GM12878 (cell line): ENCODE measurements around the gene CTSC. TPM values are rescaled to one million over a fixed set of nuclear protein-coding genes. Genes with fewer than 3 reads are reported as not detected.
A peak's percentile ranks its signal among the peaks of the same experiment; 100 is the strongest.

Experiments
- ATAC-seq: fragments of 200-7000 bp; cut with Tn5 transposase; 3 replicates; pipeline ENCODE4 v1.9.1; 2020; ENCODE audit warnings: mild to moderate bottlenecking, moderate library complexity
- BruUV-seq: library from RNA; stranded (reverse); fragments of 400-500 nt; replicated peaks from 2 replicates; lab custom pipeline; 2021; lab: Mats Ljungman, UMichigan
- CTCF ChIA-PET: fragments of 300-600 bp; sonication (Branson Sonifier 250); formaldehyde crosslinking; extraction: SDS; loops from one replicate; lab custom pipeline; 2021; ENCODE audit warnings: inconsistent platforms; lab: Yijun Ruan, JAX
- POLR2A ChIA-PET: fragments of 350-600 bp; formaldehyde crosslinking; extraction: SDS; loops from one replicate; lab custom pipeline; 2021; ENCODE audit warnings: inconsistent platforms; lab: Charles Lee
- RAD21 ChIA-PET: fragments of 300-600 bp; sonication (Branson Sonifier 250); formaldehyde crosslinking; loops from one replicate; lab custom pipeline; 2023; ENCODE audit warnings: antibody characterized with exemption; ENCODE audit not compliant: unreplicated experiment; lab: Charles Lee
- SMC1A ChIA-PET: fragments of 300-600 bp; sonication (Branson Sonifier 250); formaldehyde crosslinking; loops from one replicate; lab custom pipeline; 2023; ENCODE audit not compliant: unreplicated experiment, uncharacterized antibody; lab: Charles Lee
- DNase-seq: peaks from one replicate; pipeline ENCODE4 v3.0.0-alpha.2; 2011; ENCODE audit warnings: low read depth, low spot score
- FAIRE-seq: peaks from 3 replicates; lab custom pipeline; 2011; peaks lifted over from hg19 to GRCh38; lab: Jason Lieb, UNC
- H2AFZ ChIP-seq: 2 replicates; pipeline ENCODE4 v1.6.0; 2011; ENCODE audit warnings: low read depth, low read length, control low read depth; ENCODE audit not compliant: control insufficient read depth
- H3K27ac ChIP-seq: 2 replicates; pipeline ENCODE4 v1.5.1; 2011; ENCODE audit warnings: control low read depth; ENCODE audit not compliant: control insufficient read depth, insufficient read depth
- H3K27me3 ChIP-seq, 2 experiments: replicated peaks in 1 of 2; 2 replicates each; pipeline versions ENCODE4 v1.6.0 to v1.6.1; 2011; ENCODE audit warnings: low read length in 1 of 2; ENCODE audit not compliant: control insufficient read depth in 2 of 2, insufficient read depth in 2 of 2
- H3K36me3 ChIP-seq, 2 experiments: 2 replicates each; pipeline ENCODE4 v1.5.1; 2011; ENCODE audit warnings: low read length in 1 of 2; ENCODE audit not compliant: control insufficient read depth in 2 of 2, insufficient read depth in 2 of 2
- H3K4me1 ChIP-seq: 2 replicates; pipeline ENCODE4 v1.6.1; 2011; ENCODE audit warnings: mild to moderate bottlenecking, low read length, moderate library complexity, mixed read lengths; ENCODE audit not compliant: control insufficient read depth, insufficient read depth
- H3K4me2 ChIP-seq: 2 replicates; pipeline ENCODE4 v1.6.0; 2011; ENCODE audit warnings: control low read depth; ENCODE audit not compliant: control insufficient read depth, insufficient read depth
- H3K4me3 ChIP-seq: fragments of 200-600 bp; sonication (generic); 2 replicates; pipeline ENCODE4 v1.5.1; 2016
- H3K79me2 ChIP-seq: 2 replicates; pipeline ENCODE4 v1.6.0; 2011; ENCODE audit warnings: low read length; ENCODE audit not compliant: control insufficient read depth, insufficient read depth
- H3K9ac ChIP-seq: 2 replicates; pipeline ENCODE4 v1.8.0; 2011; ENCODE audit warnings: low read length, control low read depth, mixed read lengths; ENCODE audit not compliant: control insufficient read depth, insufficient read depth
- H3K9me3 ChIP-seq: replicated peaks from 3 replicates; pipeline ENCODE4 v1.5.1; 2011; ENCODE audit warnings: mild to moderate bottlenecking, low read length; ENCODE audit not compliant: control insufficient read depth, insufficient read depth
- H4K20me1 ChIP-seq: 2 replicates; pipeline ENCODE4 v1.6.0; 2011; ENCODE audit not compliant: control insufficient read depth, insufficient read depth
- CBFB ChIP-seq: IDR thresholded peaks from 2 replicates; pipeline ENCODE4 v1.6.1; 2016; ENCODE audit warnings: antibody characterized with exemption, low read depth
- FOS ChIP-seq: IDR thresholded peaks from 3 replicates; pipeline ENCODE4 v1.6.1; 2011; ENCODE audit warnings: borderline replicate concordance; ENCODE audit not compliant: insufficient read length; ENCODE audit errors: extremely low read depth
- FOXK2 ChIP-seq: fragments of 450-650 bp; IDR thresholded peaks from 2 replicates; pipeline ENCODE4 v1.6.1; 2017; ENCODE audit warnings: mild to moderate bottlenecking, moderate library complexity
- GATAD2B ChIP-seq: fragments of 450-650 bp; conservative IDR thresholded peaks from 2 replicates; pipeline ENCODE4 v1.6.1; 2017; ENCODE audit warnings: low read depth, mild to moderate bottlenecking, moderate library complexity
- IRF4 ChIP-seq: IDR thresholded peaks from 2 replicates; pipeline ENCODE4 v1.6.1; 2011; ENCODE audit warnings: low read depth, low read length
- JUNB ChIP-seq: IDR thresholded peaks from 2 replicates; pipeline ENCODE4 v1.6.1; 2016; ENCODE audit warnings: antibody characterized with exemption, mild to moderate bottlenecking
- LARP7 ChIP-seq: fragments of 450-650 bp; IDR thresholded peaks from 2 replicates; pipeline ENCODE4 v1.6.1; 2017; ENCODE audit warnings: mild to moderate bottlenecking
- MTA3 ChIP-seq: IDR thresholded peaks from 2 replicates; pipeline ENCODE4 v1.6.1; 2012; ENCODE audit warnings: low read length, inconsistent platforms, borderline replicate concordance
- NRF1 ChIP-seq: conservative IDR thresholded peaks from 2 replicates; pipeline ENCODE4 v1.6.1; 2011; ENCODE audit warnings: mild to moderate bottlenecking, low read depth, low read length, improper control_type of control experiment
- POU2F2 ChIP-seq: IDR thresholded peaks from 3 replicates; pipeline ENCODE4 v1.6.1; 2011; ENCODE audit warnings: low read depth, mild to moderate bottlenecking, low read length, borderline replicate concordance
- SMAD5 ChIP-seq: IDR thresholded peaks from 2 replicates; pipeline ENCODE4 v1.6.1; 2016; ENCODE audit warnings: antibody characterized with exemption, low read depth
- STAT1 ChIP-seq: fragments of 450-650 bp; conservative IDR thresholded peaks from 2 replicates; pipeline ENCODE4 v1.6.1; 2014; ENCODE audit warnings: antibody characterized with exemption, mild to moderate bottlenecking
- TCF7 ChIP-seq: IDR thresholded peaks from 2 replicates; pipeline ENCODE4 v1.6.1; 2014; ENCODE audit warnings: antibody characterized with exemption, borderline replicate concordance
- WGBS: methylation state at CpG from one replicate; pipeline ENCODE4 v1.1.6; 2016; ENCODE audit warnings: low lambda C conversion rate; ENCODE audit not compliant: insufficient replicate concordance, insufficient coverage; ENCODE audit errors: missing lambda C conversion rate; 5-methylcytosine and 5-hydroxymethylcytosine counted together
- in situ Hi-C: fragments of 300-500 bp; cut with MboI; formaldehyde crosslinking; loops from 9 replicates; pipeline ENCODE4 v1.14.3; 2018; ENCODE audit warnings: mixed read lengths
- intact Hi-C: fragments of 100-400 bp; cut with micrococcal nuclease; formaldehyde crosslinking; loops from one replicate; pipeline ENCODE4 v1.14.2; 2022; ENCODE audit not compliant: unreplicated experiment
- polyA plus RNA-seq, 11 experiments: library from polyadenylated mRNA; depleted of rRNA in 4 of 11; unstranded in 6 of 11; stranded (reverse) in 5 of 11; fragments of >200 nt; fragmentation: Nextera tagmentation in 4 of 11; fragmentation: Illumina TruSeq in 1 of 11; extraction: Ambion mirVana in 4 of 11; extraction: Trizol in 1 of 11; gene quantifications; 1 replicate in 1 of 11; 2 replicates in 10 of 11; pipeline versions ENCODE4 v1.2.1 to v1.2.3, GENCODE V29; 2011 to 2016; ENCODE audit warnings: inconsistent platforms in 2 of 11, missing spikeins in 2 of 11, low read depth in 1 of 11
- total RNA-seq, 4 experiments: library from RNA; depleted of rRNA in 3 of 4; stranded (reverse); fragments of >200 nt in 3 of 4; fragmentation: Illumina TruSeq in 1 of 4; extraction: Trizol in 1 of 4; gene quantifications; 2 replicates each; pipeline versions ENCODE4 v1.2.1 to v1.2.3, GENCODE V29; 2013 to 2021
- TF ChIP-seq, protein P1 (sequence below): IDR thresholded peaks from 2 replicates; pipeline ENCODE4 v1.6.1; 2011; ENCODE audit warnings: borderline replicate concordance, low read depth, mild to moderate bottlenecking, moderate library complexity, low read length; ENCODE audit not compliant: insufficient read depth, poor library complexity, severe bottlenecking
- TF ChIP-seq, protein P2 (sequence below): fragments of 450-650 bp; IDR thresholded peaks from 2 replicates; pipeline ENCODE4 v1.6.1; 2014; ENCODE audit warnings: mild to moderate bottlenecking

Gene CTSC
- total and polyA plus RNA-seq, 10 of the 15 experiments (the other 5 are each of a cell fraction or from before 2014, with no cell fraction given), result 289 to 1,123 (median 430) TPM

DNA sequence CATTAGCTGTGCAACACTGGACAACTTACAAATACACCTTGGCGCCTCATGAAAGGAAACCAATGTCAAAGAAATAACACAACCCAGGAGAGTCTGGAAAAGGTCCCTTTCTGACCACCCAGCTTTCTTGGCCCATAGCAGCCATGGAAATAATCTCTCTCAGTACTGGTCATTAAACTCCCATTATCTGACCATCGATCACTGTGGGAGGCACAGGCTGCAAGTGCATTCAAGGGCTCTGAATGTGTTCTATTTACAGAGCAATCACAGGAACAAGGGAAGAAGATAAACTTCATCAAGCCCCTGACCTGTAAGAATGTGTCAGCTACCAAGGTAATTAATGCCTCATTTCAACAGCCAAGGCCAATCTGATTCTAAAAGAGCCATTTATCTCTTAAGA, 40.1 kb downstream of the CTSC start:
- ChIA-PET RAD21 (interaction anchor here (1.2 to 11.4 kb wide), 6 partner anchors 9 to 59 kb away, joined by 3 to 143 read pairs (median 12); partner anchors contain the start of gene CTSC), CTCF (interaction anchor here (0.7 to 2.1 kb wide), 4 partner anchors 16 to 51 kb away, joined by 3 to 5 read pairs (median 4); no protein-coding TSS in a partner anchor), SMC1A (interaction anchor here (1.2 to 16.9 kb wide), 9 partner anchors 10 to 119 kb away, joined by 3 to 288 read pairs (median 22); partner anchors contain the start of gene CTSC), POLR2A (interaction anchor here (0.7 to 1.1 kb wide), 3 partner anchors 11 to 28 kb away, joined by 3 to 4 read pairs (median 3); no protein-coding TSS in a partner anchor)
- intact Hi-C loops, result loop anchor here (5.0 kb wide), 1 partner anchor 245 kb away; no protein-coding TSS in a partner anchor
- in situ Hi-C loops, result no loop called here
- DNase-seq (no peak), FAIRE-seq (no peak), ATAC-seq (no peak)
- no peak overlapping the region for H3K4me2 ChIP-seq
- H3K4me3 ChIP-seq, result no peak overlapping the region
- TF ChIP-seq POU2F2 (no peak), CBFB (no peak), TCF7 (no peak), LARP7 (no peak)
- 50% methylated on average over 2 of the region's 2 CpGs for WGBS
- no TSS peak for BruUV-seq
- H3K27me3 ChIP-seq, result no peaks in the 10 kb centered on the region
- no peak overlapping the region for H2AFZ ChIP-seq
- peaks cover 11% of the 10 kb centered on the region for H3K79me2 ChIP-seq
- peaks cover 44% of the 10 kb centered on the region for H3K4me1 ChIP-seq
- H3K9ac ChIP-seq, result no peak overlapping the region
- H3K27ac ChIP-seq, result no peak overlapping the region
- peaks cover 2% of the 10 kb centered on the region for H3K9me3 ChIP-seq
- no peaks in the 10 kb centered on the region for H4K20me1 ChIP-seq
- peaks cover 9 to 44% of the 10 kb centered on the region in 2 experiments for H3K36me3 ChIP-seq

DNA sequence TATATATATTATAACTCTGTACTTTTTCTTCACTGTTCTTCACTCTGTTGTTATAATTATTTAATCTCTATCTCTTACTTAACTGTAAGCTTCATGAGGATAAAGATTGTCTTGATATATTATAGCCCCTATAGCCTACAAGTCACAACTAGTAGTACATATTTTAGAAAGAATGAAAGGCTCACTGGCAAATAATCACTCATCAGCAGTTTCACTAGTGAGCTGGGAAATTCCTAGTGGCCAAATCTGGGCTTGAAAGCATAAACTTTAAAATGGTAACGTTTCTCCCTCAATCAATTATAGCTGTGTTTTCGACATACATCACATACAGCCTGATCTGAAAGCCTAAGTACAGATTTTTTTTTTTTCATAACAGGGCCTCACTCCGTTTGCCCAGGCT, 42.5 kb downstream of the CTSC start:
- H3K36me3 ChIP-seq, result peaks cover 10 to 44% of the 10 kb centered on the region in 2 experiments
- peak overlapping the region; percentile 42 for H3K27ac ChIP-seq
- 0 out of 2 replicates have a peak overlapping the region, but pooled peaks have one; percentile 7 for H3K4me2 ChIP-seq
- SMC1A ChIA-PET, result interaction anchor here (0.6 to 16.9 kb wide), 15 partner anchors 9 to 251 kb away, joined by 3 to 288 read pairs (median 6); partner anchors contain the start of gene CTSC
- intact Hi-C loops (loop anchor here (5.0 kb wide), 1 partner anchor 247 kb away; no protein-coding TSS in a partner anchor), in situ Hi-C loops (no loop called here)
- ATAC-seq (peak; percentile 80), DNase-seq (no peak), FAIRE-seq (no peak)
- peaks cover 2% of the 10 kb centered on the region; the same call in 2 of the 3 replicates for H3K9me3 ChIP-seq
- H4K20me1 ChIP-seq, result no peaks in the 10 kb centered on the region
- H3K79me2 ChIP-seq, result peaks cover 2% of the 10 kb centered on the region
- H3K4me1 ChIP-seq, result peaks cover 28% of the 10 kb centered on the region
- H3K4me3 ChIP-seq, result no peak overlapping the region
- H3K27me3 ChIP-seq, result no peaks in the 10 kb centered on the region
- POLR2A ChIA-PET, result interaction anchor here (0.7 to 1.8 kb wide), 2 partner anchors 10 to 33 kb away, joined by 3 to 4 read pairs; no protein-coding TSS in a partner anchor
- H3K9ac ChIP-seq, result no peak overlapping the region
- CTCF ChIA-PET, result interaction anchor here (0.6 to 2.2 kb wide), 9 partner anchors 9 to 278 kb away, joined by 3 to 7 read pairs (median 4); no protein-coding TSS in a partner anchor
- H2AFZ ChIP-seq, result no peak overlapping the region
- no TSS peak for BruUV-seq
- 30% methylated on average over 3 of the region's 3 CpGs for WGBS
- RAD21 ChIA-PET, result interaction anchor here (0.9 to 11.4 kb wide), 7 partner anchors 8 to 62 kb away, joined by 3 to 143 read pairs (median 12); partner anchors contain the start of gene CTSC
- TF ChIP-seq GATAD2B (no peak), STAT1 (no peak), JUNB (peak; percentile 34; the same call in 1 of the 2 replicates), MTA3 (0 out of 2 replicates have a peak, but pooled peaks have one; percentile 31), FOS (no peak), FOXK2 (no peak), SMAD5 (no peak), NRF1 (no peak), IRF4 (no peak)
- TF ChIP-seq, protein P1, sequence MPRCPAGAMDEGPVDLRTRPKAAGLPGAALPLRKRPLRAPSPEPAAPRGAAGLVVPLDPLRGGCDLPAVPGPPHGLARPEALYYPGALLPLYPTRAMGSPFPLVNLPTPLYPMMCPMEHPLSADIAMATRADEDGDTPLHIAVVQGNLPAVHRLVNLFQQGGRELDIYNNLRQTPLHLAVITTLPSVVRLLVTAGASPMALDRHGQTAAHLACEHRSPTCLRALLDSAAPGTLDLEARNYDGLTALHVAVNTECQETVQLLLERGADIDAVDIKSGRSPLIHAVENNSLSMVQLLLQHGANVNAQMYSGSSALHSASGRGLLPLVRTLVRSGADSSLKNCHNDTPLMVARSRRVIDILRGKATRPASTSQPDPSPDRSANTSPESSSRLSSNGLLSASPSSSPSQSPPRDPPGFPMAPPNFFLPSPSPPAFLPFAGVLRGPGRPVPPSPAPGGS, result no peak
- TF ChIP-seq, protein P2, sequence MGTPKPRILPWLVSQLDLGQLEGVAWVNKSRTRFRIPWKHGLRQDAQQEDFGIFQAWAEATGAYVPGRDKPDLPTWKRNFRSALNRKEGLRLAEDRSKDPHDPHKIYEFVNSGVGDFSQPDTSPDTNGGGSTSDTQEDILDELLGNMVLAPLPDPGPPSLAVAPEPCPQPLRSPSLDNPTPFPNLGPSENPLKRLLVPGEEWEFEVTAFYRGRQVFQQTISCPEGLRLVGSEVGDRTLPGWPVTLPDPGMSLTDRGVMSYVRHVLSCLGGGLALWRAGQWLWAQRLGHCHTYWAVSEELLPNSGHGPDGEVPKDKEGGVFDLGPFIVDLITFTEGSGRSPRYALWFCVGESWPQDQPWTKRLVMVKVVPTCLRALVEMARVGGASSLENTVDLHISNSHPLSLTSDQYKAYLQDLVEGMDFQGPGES, result no peak
